ENCODE measurements around the gene PCDH9. TPM values are rescaled to one million over a fixed set of nuclear protein-coding genes. Genes with fewer than 3 reads are reported as not detected.

PCDH9 gene
- polyA plus RNA-seq, 1 of the 3 experiments (the other 2 are of a cell fraction): 1.3 TPM

DNA sequence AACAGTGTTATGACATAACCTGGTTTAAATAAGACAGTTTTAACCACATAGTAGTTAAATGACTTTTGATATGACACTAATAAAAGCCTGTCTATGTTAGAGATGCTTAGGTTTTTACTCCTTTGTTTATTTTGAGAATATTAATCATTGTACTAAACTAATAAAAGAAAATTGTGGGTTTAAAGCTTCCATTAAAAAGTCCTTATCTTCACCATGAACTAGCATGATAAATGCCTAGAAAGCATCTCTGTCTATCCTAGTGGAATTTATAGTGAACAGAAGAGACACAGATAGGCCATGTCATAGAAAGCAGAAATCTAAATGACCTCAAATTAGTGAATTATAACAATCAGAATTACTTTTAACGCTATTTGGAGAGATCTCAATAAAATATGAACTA lies 255.2 kb downstream of the PCDH9 start:
- whole genome bisulfite sequencing (ENCODE audit: low lambda C conversion rate): 19% methylated on average over 1 of the region's 1 CpG

DNA sequence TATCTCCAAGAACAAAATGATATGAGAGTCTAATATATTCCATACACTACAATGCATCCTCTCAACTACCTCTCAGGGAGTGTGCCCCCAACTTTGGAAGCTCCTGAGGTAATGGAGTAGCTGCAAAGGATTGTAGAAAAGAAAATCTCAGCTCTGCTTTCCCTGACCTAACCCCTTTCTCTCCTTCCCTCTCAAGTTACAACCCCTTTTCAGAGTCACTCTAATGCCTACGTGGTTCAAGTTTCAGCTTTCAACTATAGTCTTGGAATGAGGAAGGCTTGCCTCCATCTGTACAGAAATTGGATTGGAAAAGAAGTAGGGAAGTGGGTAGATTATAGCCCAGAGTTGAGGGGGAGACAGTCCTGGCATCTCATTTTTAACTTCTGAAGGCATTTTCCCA lies 256.0 kb downstream of the PCDH9 start:
- H3K79me2 ChIP-seq (ENCODE audit: insufficient read depth): no peaks in the 10 kb centered on the region
- H3K9me3 ChIP-seq: no peaks in the 10 kb centered on the region
- DNase-seq: no peak
- TF ChIP-seq, protein P1, sequence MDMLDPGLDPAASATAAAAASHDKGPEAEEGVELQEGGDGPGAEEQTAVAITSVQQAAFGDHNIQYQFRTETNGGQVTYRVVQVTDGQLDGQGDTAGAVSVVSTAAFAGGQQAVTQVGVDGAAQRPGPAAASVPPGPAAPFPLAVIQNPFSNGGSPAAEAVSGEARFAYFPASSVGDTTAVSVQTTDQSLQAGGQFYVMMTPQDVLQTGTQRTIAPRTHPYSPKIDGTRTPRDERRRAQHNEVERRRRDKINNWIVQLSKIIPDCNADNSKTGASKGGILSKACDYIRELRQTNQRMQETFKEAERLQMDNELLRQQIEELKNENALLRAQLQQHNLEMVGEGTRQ (IDR thresholded peaks at IDR 0.05; ENCODE audit: borderline replicate concordance, low read depth, low read length): no peak
- no peak for TF ChIP-seq GABPA (IDR thresholded peaks at IDR 0.05; ENCODE audit: low read depth)
- TF ChIP-seq TCF12 (IDR thresholded peaks at IDR 0.05): no peak
- TF ChIP-seq, protein P2, sequence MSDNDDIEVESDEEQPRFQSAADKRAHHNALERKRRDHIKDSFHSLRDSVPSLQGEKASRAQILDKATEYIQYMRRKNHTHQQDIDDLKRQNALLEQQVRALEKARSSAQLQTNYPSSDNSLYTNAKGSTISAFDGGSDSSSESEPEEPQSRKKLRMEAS (IDR thresholded peaks at IDR 0.05; ENCODE audit: low read depth): no peak
- no peaks in the 10 kb centered on the region for H3F3A ChIP-seq (replicated peaks; ENCODE audit: insufficient read depth)
- POLR2A ChIA-PET: no interaction called here
- no peaks in the 10 kb centered on the region for H4K20me1 ChIP-seq (ENCODE audit: insufficient read depth)
- H3K4me3 ChIP-seq (ENCODE audit: low read depth in 2 of 2, low read length in 1 of 2): no peak overlapping the region
- peak overlapping the region in 1 of 2 experiments; percentile 43; a peak in 1 of 4 replicates for H3K27ac ChIP-seq (ENCODE audit: low read depth in 2 of 2, low read length in 1 of 2)
- H3K4me2 ChIP-seq: no peak overlapping the region
- no peak overlapping the region for H2AFZ ChIP-seq (ENCODE audit: low read depth)
- H3K9me2 ChIP-seq: no peaks in the 10 kb centered on the region
- WGBS (ENCODE audit: low lambda C conversion rate): 71% methylated on average over 1 of the region's 1 CpG
- no peaks in the 10 kb centered on the region for H3K27me3 ChIP-seq (ENCODE audit: insufficient read depth)
- CTCF ChIA-PET: interaction anchor here (0.6 to 1.3 kb wide), 2 partner anchors 17 to 489 kb away, joined by 3 to 4 read pairs; no protein-coding TSS in a partner anchor
- no peaks in the 10 kb centered on the region; a peak in 2 of 4 replicates for H3K4me1 ChIP-seq (ENCODE audit: control insufficient read depth in 1 of 2, insufficient read depth in 2 of 2, low read depth in 1 of 2, low read length in 1 of 2)
- H3K9ac ChIP-seq: no peak overlapping the region
- no peaks in the 10 kb centered on the region for H3K36me3 ChIP-seq (replicated peaks in 1 of 2; ENCODE audit: control insufficient read depth in 1 of 2, insufficient read depth in 2 of 2, low read length in 1 of 2)

More for the DNA sequence above, 255.2 kb downstream of the PCDH9 start:
- H3K36me3 ChIP-seq (replicated peaks in 1 of 2; ENCODE audit: control insufficient read depth in 1 of 2, insufficient read depth in 2 of 2, low read length in 1 of 2): no peaks in the 10 kb centered on the region
- POLR2A ChIA-PET: no interaction called here
- DNase-seq: no peak
- no peaks in the 10 kb centered on the region for H3K9me2 ChIP-seq
- peak overlapping the region in 1 of 2 experiments; percentile 43; a peak in 1 of 4 replicates for H3K27ac ChIP-seq (ENCODE audit: low read depth in 2 of 2, low read length in 1 of 2)
- H3F3A ChIP-seq (replicated peaks; ENCODE audit: insufficient read depth): no peaks in the 10 kb centered on the region
- H3K4me2 ChIP-seq: no peak overlapping the region
- no peaks in the 10 kb centered on the region for H3K79me2 ChIP-seq (ENCODE audit: insufficient read depth)
- H2AFZ ChIP-seq (ENCODE audit: low read depth): no peak overlapping the region
- no peak overlapping the region for H3K4me3 ChIP-seq (ENCODE audit: low read depth in 2 of 2, low read length in 1 of 2)
- no peak for TF ChIP-seq YY1 (IDR thresholded peaks at IDR 0.05; ENCODE audit: low read depth)
- no peak for TF ChIP-seq FOXJ3 (CRISPR knock-in tag; IDR thresholded peaks at IDR 0.05)
- TF ChIP-seq FOSL2 (IDR thresholded peaks at IDR 0.05; ENCODE audit: borderline replicate concordance, low read depth): no peak
- peak in 1 of 2 experiments; percentile 43; a peak in 1 of 4 replicates for TF ChIP-seq EP300 (IDR thresholded peaks at IDR 0.05; ENCODE audit: borderline replicate concordance in 1 of 2, low read depth in 1 of 2, low read length in 1 of 2)
- no peak for TF ChIP-seq NRF1 (IDR thresholded peaks at IDR 0.05; ENCODE audit: low read depth, low read length)
- TF ChIP-seq TCF12 (IDR thresholded peaks at IDR 0.05): peak; percentile 25; the same call in 1 of the 2 replicates
- CTCF ChIA-PET: interaction anchor here (0.6 to 1.3 kb wide), 2 partner anchors 18 to 490 kb away, joined by 3 to 4 read pairs; no protein-coding TSS in a partner anchor
- no peaks in the 10 kb centered on the region for H3K27me3 ChIP-seq (ENCODE audit: insufficient read depth)
- H3K9me3 ChIP-seq: no peaks in the 10 kb centered on the region
- H3K9ac ChIP-seq: no peak overlapping the region
- no peaks in the 10 kb centered on the region for H4K20me1 ChIP-seq (ENCODE audit: insufficient read depth)
- no peaks in the 10 kb centered on the region; a peak in 2 of 4 replicates for H3K4me1 ChIP-seq (ENCODE audit: control insufficient read depth in 1 of 2, insufficient read depth in 2 of 2, low read depth in 1 of 2, low read length in 1 of 2)

DNA sequence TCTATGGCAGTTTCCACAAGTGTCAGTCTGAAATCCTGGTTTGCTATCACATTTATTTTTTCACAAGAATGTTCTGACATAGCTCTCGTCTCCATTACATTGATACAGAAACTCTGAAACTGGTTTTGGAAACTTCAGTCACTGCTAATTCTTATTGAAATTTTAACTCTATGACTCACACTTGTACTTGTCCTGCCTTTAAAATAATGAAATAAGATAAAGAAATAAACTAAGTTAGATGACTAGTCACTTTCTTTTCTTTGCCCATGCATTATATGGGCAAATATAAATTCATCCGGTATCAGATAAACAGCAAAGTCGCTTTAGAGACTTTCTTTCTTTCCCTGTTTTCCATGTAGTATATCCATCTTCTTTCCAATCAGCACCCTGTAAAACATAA lies 257.5 kb downstream of the PCDH9 start:
- Histone ChIP-seq H3K4me1 (ENCODE audit: control insufficient read depth in 1 of 2, insufficient read depth in 2 of 2, low read depth in 1 of 2, low read length in 1 of 2) (no peaks in the 10 kb centered on the region; a peak in 2 of 4 replicates), H3K9ac (no peak overlapping the region), H4K20me1 (ENCODE audit: insufficient read depth) (no peaks in the 10 kb centered on the region), H3K4me3 (ENCODE audit: low read depth in 2 of 2, low read length in 1 of 2) (no peak overlapping the region), H3K9me3 (no peaks in the 10 kb centered on the region), H3F3A (replicated peaks; ENCODE audit: insufficient read depth) (no peaks in the 10 kb centered on the region), H3K36me3 (replicated peaks in 1 of 2; ENCODE audit: control insufficient read depth in 1 of 2, insufficient read depth in 2 of 2, low read length in 1 of 2) (no peaks in the 10 kb centered on the region), H3K79me2 (ENCODE audit: insufficient read depth) (no peaks in the 10 kb centered on the region), H2AFZ (ENCODE audit: low read depth) (no peak overlapping the region), H3K27ac (ENCODE audit: low read depth in 2 of 2, low read length in 1 of 2) (no peak overlapping the region), H3K9me2 (no peaks in the 10 kb centered on the region), H3K27me3 (ENCODE audit: insufficient read depth) (no peaks in the 10 kb centered on the region), H3K4me2 (no peak overlapping the region)
- ChIA-PET CTCF (interaction anchor here (1.0 to 1.2 kb wide), 2 partner anchors 35 to 251 kb away, joined by 3 read pairs; no protein-coding TSS in a partner anchor), POLR2A (no interaction called here)
- TF ChIP-seq ELF1 (IDR thresholded peaks at IDR 0.05) (no peak), RCOR1 (IDR thresholded peaks at IDR 0.05; ENCODE audit: low read length) (no peak)
- no peak for DNase-seq
- 81% methylated on average over 3 of the region's 3 CpGs for WGBS (ENCODE audit: low lambda C conversion rate)

Data from SK-N-SH (cell line).